Type B pancreatic cell (in vitro differentiated cells): ENCODE measurements around the gene TMEM256. TPM values are rescaled to one million over a fixed set of nuclear protein-coding genes. Genes with fewer than 3 reads are reported as not detected.

Source experiments
- DNase-seq: peaks from one replicate; pipeline ENCODE4 v3.0.0; 2021; ENCODE audit warnings: mixed read lengths; ENCODE audit not compliant: unreplicated experiment; ENCODE audit errors: extremely low spot score
- H3K27ac Mint-ChIP-seq: 2 replicates; pipeline ENCODE4 v1.8.0; 2021; ENCODE audit warnings: mild to moderate bottlenecking, mixed read lengths
- H3K27me3 Mint-ChIP-seq: 2 replicates; pipeline ENCODE4 v1.8.0; 2021; ENCODE audit warnings: mixed read lengths
- H3K36me3 Mint-ChIP-seq: 2 replicates; pipeline ENCODE4 v1.8.0; 2021; ENCODE audit warnings: mixed read lengths
- H3K4me1 Mint-ChIP-seq: one replicate; pipeline ENCODE4 v1.8.0; 2021; ENCODE audit warnings: mixed read lengths; ENCODE audit not compliant: unreplicated experiment
- H3K4me3 Mint-ChIP-seq: 2 replicates; pipeline ENCODE4 v1.8.0; 2021; ENCODE audit warnings: mild to moderate bottlenecking, mixed read lengths
- H3K9me3 Mint-ChIP-seq: 2 replicates; pipeline ENCODE4 v1.8.0; 2021; ENCODE audit warnings: mixed read lengths
- CTCF ChIP-seq: fragments of 200-600 bp; sonication (generic); conservative IDR thresholded peaks from 2 replicates; pipeline ENCODE4 v1.5.0; 2021; ENCODE audit warnings: antibody characterized with exemption, mild to moderate bottlenecking
- total RNA-seq: library from RNA; stranded (reverse); gene quantifications from 2 replicates; pipeline ENCODE4 v1.2.1, GENCODE V29; 2021; ENCODE audit warnings: low replicate concordance

The TMEM256 gene
- total RNA-seq, 1 donor from 2014 or later, result 89.8 TPM

GRCh38 chr17:7423679-7424078 is 19.8 kb upstream of the TMEM256 start:
- no peak overlapping the region for H3K27ac Mint-ChIP-seq
- peaks cover 12% of the 10 kb centered on the region for H3K4me1 Mint-ChIP-seq
- no peak for DNase-seq
- TF ChIP-seq CTCF, result no peak
- no peak overlapping the region for H3K4me3 Mint-ChIP-seq
- H3K9me3 Mint-ChIP-seq, result no peaks in the 10 kb centered on the region
- no peaks in the 10 kb centered on the region for H3K27me3 Mint-ChIP-seq
- H3K36me3 Mint-ChIP-seq, result no peaks in the 10 kb centered on the region

DNA sequence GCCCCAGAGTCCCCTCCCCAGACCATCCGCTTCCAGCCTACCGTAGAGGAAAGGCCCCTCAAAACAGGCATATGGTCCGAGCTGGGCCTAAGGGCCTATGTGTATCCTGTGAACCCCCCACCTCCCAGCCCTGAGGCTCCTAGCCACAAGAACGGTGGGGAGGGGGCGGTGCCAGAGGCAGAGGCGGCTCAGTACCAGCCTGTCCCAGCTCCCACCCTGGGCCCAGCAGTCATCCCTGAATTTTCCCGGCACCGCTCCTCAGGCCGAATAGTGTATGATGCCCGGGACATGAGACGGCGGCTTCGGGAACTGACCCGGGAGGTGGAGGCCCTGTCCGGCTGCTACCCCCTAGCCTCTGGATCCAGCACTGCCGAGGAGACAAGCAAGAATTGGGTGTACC is 17.3 kb upstream of the TMEM256 start:
- no peak overlapping the region for H3K4me3 Mint-ChIP-seq
- DNase-seq, result no peak
- peaks cover 6% of the 10 kb centered on the region for H3K36me3 Mint-ChIP-seq
- peaks cover 12% of the 10 kb centered on the region for H3K4me1 Mint-ChIP-seq
- H3K27ac Mint-ChIP-seq, result no peak overlapping the region
- no peaks in the 10 kb centered on the region for H3K27me3 Mint-ChIP-seq
- H3K9me3 Mint-ChIP-seq, result no peaks in the 10 kb centered on the region
- TF ChIP-seq CTCF, result no peak

DNA sequence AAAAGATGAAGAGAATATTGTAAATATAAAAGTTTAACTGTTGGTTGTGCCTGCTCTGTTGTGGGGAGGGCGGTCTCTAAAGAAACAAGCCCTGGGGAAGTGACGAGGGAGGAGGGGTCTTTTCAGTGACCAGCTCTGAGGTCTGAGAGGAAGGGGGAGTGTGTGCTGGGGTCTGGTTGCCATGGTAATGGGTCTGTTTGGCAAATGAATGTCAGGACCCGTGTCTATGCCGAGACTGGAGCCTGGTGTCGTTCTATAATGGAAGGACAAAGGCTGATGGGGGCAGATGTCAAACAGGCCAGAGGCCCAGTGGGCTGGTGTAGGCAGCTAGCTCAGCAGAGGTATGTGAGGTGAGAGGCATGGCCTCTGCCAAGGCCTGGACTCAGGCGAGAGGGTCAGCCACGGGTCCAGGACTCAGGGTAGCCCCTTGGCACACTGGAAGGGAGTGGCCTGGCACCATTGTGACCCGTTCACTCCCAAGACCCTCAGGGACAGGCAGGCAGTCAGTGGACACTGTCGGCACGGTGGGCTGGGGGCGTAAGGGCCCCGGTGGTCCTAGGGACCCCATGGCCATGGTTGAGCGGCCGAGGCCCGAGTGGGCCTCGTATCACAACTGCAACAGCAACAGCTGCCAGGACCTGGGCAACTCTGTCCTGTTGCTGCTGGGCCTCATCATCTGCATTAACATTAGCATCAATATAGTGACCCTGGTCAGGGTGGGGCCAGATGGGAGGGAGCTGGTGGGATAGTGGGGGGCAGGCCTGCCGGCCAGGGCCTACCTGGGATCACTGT is 16.1 kb upstream of the TMEM256 start, which contains the start of gene SPEM1:
Gene SPEM1 (plus strand): TSS at position 506 of the 792 bp plus-strand sequence. CDS start 61 bp downstream, at position 567.
- H3K27me3 Mint-ChIP-seq, result no peaks in the 10 kb centered on the region
- H3K4me3 Mint-ChIP-seq, result no peak within 1 kb of the TSS
- peaks cover 12% of the 10 kb centered on the region for H3K4me1 Mint-ChIP-seq
- peak within 1 kb of the TSS; percentile 73 for H3K27ac Mint-ChIP-seq
- H3K36me3 Mint-ChIP-seq, result peaks cover 7% of the 10 kb centered on the region
- no peak for TF ChIP-seq CTCF
- H3K9me3 Mint-ChIP-seq, result no peaks in the 10 kb centered on the region
- no peak for DNase-seq

DNA sequence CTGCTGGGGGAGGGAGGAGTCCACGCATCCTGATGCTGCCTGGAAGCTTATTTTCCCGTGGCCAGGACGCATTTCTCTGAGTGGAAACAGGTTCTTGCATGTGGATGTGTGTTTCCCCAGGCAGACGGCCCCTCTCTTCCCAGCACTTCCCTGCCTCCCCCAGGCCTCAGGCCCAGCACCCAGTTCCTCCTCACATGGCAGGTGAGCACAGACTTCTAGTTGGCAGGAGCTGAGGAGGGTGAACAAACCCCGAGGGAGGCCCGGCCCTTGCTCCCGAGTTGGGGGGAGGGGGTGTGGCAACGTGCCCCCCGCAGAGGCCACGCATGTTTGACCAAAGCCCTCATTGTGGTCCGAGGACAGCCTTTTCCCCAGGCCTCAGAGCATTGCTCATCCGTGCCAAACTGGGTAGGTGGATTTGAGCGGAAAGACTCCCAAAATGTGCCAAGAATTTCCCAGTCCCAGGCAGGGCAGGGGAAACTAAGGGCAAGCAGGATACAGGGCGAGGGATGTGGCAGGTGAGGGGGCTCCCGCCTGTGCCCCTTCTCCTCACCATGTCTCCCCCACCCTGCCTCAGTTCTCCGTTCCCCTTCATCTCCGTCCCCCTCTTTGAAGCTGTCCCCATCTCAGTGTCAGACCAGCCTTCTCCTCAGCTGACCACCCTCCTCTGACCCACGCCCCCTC is 14.7 kb upstream of the TMEM256 start:
- Mint-ChIP-seq H3K4me3 (no peak overlapping the region), H3K36me3 (peaks cover 7% of the 10 kb centered on the region), H3K27ac (no peak overlapping the region), H3K27me3 (no peaks in the 10 kb centered on the region), H3K4me1 (peaks cover 12% of the 10 kb centered on the region), H3K9me3 (no peaks in the 10 kb centered on the region)
- TF ChIP-seq CTCF, result no peak
- DNase-seq, result no peak

- DNase-seq, result no peak
These were observed 13.3 kb upstream of the TMEM256 start for GRCh38 chr17:7417056-7417655.

More at GRCh38 chr17:7417056-7417655, 13.3 kb upstream of the TMEM256 start:
- no peaks in the 10 kb centered on the region for H3K27me3 Mint-ChIP-seq
- no peak for TF ChIP-seq CTCF
- H3K4me3 Mint-ChIP-seq, result no peak overlapping the region
- H3K9me3 Mint-ChIP-seq, result no peaks in the 10 kb centered on the region
- no peak overlapping the region for H3K27ac Mint-ChIP-seq
- H3K36me3 Mint-ChIP-seq, result peaks cover 9% of the 10 kb centered on the region
- peaks cover 21% of the 10 kb centered on the region for H3K4me1 Mint-ChIP-seq
